Measurements from ENCODE around the gene ADAMTSL1. TPM values are rescaled to one million over a fixed set of nuclear protein-coding genes. Genes with fewer than 3 reads are reported as not detected.

The ADAMTSL1 gene
- polyA plus RNA-seq, 1 donor from 2014 or later, result 1.1 TPM

DNA sequence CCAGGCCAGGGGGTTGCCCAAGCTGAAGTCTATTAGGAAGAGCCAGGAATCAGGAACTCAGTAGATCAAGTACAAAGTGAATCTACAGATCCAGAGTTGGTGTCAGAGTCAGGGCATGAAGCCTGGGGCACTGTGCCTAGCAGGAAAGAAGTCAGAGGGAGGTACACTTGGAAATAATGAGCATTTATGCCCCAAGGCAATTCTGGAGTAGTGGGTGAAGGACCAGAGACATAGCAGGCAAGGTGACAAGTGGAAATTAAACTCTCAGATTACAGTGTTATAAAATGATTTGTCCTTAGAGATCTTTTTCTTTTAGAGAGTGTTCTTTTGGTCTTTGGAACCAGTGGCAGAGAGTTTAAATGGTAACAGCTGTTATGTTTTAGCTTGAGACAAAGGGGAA is 138.0 kb downstream of the ADAMTSL1 start:
- Histone ChIP-seq H3K27me3 (ENCODE audit: insufficient read depth, low read depth, low read length) (no peaks in the 10 kb centered on the region), H3K4me3 (ENCODE audit: low read length) (no peak overlapping the region), H4K20me1 (ENCODE audit: insufficient read depth) (no peaks in the 10 kb centered on the region), H3F3A (ENCODE audit: insufficient read depth, low read length, poor library complexity, severe bottlenecking) (no peaks in the 10 kb centered on the region), H3K9me3 (ENCODE audit: low read length) (no peaks in the 10 kb centered on the region), H3K4me2 (ENCODE audit: low read length) (no peak overlapping the region), H2AFZ (ENCODE audit: low read depth, low read length) (no peak overlapping the region), H3K27ac (ENCODE audit: low read length) (no peak overlapping the region), H3K9ac (ENCODE audit: low read length) (no peak overlapping the region), H3K79me2 (replicated peaks; ENCODE audit: insufficient read depth, low read length) (no peaks in the 10 kb centered on the region), H3K36me3 (ENCODE audit: insufficient read depth, low read length) (no peaks in the 10 kb centered on the region), H3K9me2 (ENCODE audit: insufficient read depth, low read length) (no peaks in the 10 kb centered on the region)
- TF ChIP-seq RAD21 (conservative IDR thresholded peaks at IDR 0.05) (no peak), MXI1 (conservative IDR thresholded peaks at IDR 0.05; ENCODE audit: poor library complexity, severe bottlenecking) (no peak), EP300 (conservative IDR thresholded peaks at IDR 0.05; ENCODE audit: poor library complexity, severe bottlenecking) (no peak), TAF1 (IDR thresholded peaks at IDR 0.05; ENCODE audit: low read depth) (no peak), SMC3 (conservative IDR thresholded peaks at IDR 0.05; ENCODE audit: poor library complexity) (no peak), POLR2AphosphoS5 (IDR thresholded peaks at IDR 0.05) (no peak), EZH2 (IDR thresholded peaks at IDR 0.05; ENCODE audit: borderline replicate concordance, insufficient read depth, low read length, poor library complexity, severe bottlenecking) (no peak)
- TF ChIP-seq, protein P1, sequence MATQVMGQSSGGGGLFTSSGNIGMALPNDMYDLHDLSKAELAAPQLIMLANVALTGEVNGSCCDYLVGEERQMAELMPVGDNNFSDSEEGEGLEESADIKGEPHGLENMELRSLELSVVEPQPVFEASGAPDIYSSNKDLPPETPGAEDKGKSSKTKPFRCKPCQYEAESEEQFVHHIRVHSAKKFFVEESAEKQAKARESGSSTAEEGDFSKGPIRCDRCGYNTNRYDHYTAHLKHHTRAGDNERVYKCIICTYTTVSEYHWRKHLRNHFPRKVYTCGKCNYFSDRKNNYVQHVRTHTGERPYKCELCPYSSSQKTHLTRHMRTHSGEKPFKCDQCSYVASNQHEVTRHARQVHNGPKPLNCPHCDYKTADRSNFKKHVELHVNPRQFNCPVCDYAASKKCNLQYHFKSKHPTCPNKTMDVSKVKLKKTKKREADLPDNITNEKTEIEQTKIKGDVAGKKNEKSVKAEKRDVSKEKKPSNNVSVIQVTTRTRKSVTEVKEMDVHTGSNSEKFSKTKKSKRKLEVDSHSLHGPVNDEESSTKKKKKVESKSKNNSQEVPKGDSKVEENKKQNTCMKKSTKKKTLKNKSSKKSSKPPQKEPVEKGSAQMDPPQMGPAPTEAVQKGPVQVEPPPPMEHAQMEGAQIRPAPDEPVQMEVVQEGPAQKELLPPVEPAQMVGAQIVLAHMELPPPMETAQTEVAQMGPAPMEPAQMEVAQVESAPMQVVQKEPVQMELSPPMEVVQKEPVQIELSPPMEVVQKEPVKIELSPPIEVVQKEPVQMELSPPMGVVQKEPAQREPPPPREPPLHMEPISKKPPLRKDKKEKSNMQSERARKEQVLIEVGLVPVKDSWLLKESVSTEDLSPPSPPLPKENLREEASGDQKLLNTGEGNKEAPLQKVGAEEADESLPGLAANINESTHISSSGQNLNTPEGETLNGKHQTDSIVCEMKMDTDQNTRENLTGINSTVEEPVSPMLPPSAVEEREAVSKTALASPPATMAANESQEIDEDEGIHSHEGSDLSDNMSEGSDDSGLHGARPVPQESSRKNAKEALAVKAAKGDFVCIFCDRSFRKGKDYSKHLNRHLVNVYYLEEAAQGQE (IDR thresholded peaks at IDR 0.05; ENCODE audit: borderline replicate concordance), result no peak
- TF ChIP-seq, protein P2, sequence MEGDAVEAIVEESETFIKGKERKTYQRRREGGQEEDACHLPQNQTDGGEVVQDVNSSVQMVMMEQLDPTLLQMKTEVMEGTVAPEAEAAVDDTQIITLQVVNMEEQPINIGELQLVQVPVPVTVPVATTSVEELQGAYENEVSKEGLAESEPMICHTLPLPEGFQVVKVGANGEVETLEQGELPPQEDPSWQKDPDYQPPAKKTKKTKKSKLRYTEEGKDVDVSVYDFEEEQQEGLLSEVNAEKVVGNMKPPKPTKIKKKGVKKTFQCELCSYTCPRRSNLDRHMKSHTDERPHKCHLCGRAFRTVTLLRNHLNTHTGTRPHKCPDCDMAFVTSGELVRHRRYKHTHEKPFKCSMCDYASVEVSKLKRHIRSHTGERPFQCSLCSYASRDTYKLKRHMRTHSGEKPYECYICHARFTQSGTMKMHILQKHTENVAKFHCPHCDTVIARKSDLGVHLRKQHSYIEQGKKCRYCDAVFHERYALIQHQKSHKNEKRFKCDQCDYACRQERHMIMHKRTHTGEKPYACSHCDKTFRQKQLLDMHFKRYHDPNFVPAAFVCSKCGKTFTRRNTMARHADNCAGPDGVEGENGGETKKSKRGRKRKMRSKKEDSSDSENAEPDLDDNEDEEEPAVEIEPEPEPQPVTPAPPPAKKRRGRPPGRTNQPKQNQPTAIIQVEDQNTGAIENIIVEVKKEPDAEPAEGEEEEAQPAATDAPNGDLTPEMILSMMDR (IDR thresholded peaks at IDR 0.05; ENCODE audit: poor library complexity, severe bottlenecking), result no peak

GRCh38 chr9:18614116-18614515 is 140.2 kb downstream of the ADAMTSL1 start:
- Histone ChIP-seq H3K4me3 (ENCODE audit: low read length) (no peak overlapping the region), H3K27me3 (ENCODE audit: insufficient read depth, low read depth, low read length) (no peaks in the 10 kb centered on the region), H3K36me3 (ENCODE audit: insufficient read depth, low read length) (no peaks in the 10 kb centered on the region), H4K20me1 (ENCODE audit: insufficient read depth) (no peaks in the 10 kb centered on the region), H3K27ac (ENCODE audit: low read length) (no peak overlapping the region), H3K79me2 (replicated peaks; ENCODE audit: insufficient read depth, low read length) (no peaks in the 10 kb centered on the region), H3K9me3 (ENCODE audit: low read length) (no peaks in the 10 kb centered on the region), H2AFZ (ENCODE audit: low read depth, low read length) (no peak overlapping the region), H3K4me2 (ENCODE audit: low read length) (no peak overlapping the region), H3K9ac (ENCODE audit: low read length) (no peak overlapping the region), H3K9me2 (ENCODE audit: insufficient read depth, low read length) (no peaks in the 10 kb centered on the region), H3F3A (ENCODE audit: insufficient read depth, low read length, poor library complexity, severe bottlenecking) (no peaks in the 10 kb centered on the region)
- TF ChIP-seq, protein P1 (IDR thresholded peaks at IDR 0.05; ENCODE audit: borderline replicate concordance), result no peak
- TF ChIP-seq SMC3 (conservative IDR thresholded peaks at IDR 0.05; ENCODE audit: poor library complexity) (no peak), POLR2AphosphoS5 (IDR thresholded peaks at IDR 0.05) (no peak), MXI1 (conservative IDR thresholded peaks at IDR 0.05; ENCODE audit: poor library complexity, severe bottlenecking) (no peak), TAF1 (IDR thresholded peaks at IDR 0.05; ENCODE audit: low read depth) (no peak), RAD21 (conservative IDR thresholded peaks at IDR 0.05) (no peak), EZH2 (IDR thresholded peaks at IDR 0.05; ENCODE audit: borderline replicate concordance, insufficient read depth, low read length, poor library complexity, severe bottlenecking) (no peak), EP300 (conservative IDR thresholded peaks at IDR 0.05; ENCODE audit: poor library complexity, severe bottlenecking) (no peak)
- TF ChIP-seq, protein P2 (IDR thresholded peaks at IDR 0.05; ENCODE audit: poor library complexity, severe bottlenecking), result no peak

Measured in neural cell (in vitro differentiated cells).